ENCODE data around the gene TST. TPM values are rescaled to one million over a fixed set of nuclear protein-coding genes. Genes with fewer than 3 reads are reported as not detected.

The TST gene
- total and polyA plus RNA-seq, 7 donors: 29.1 to 1,038 (median 31.4) TPM

GRCh38 chr22:37060801-37061610, 41.8 kb upstream of the TST start:
- DNase-seq: no peak
- 80 to 85% methylated on average over 28 of the region's 28 CpGs for WGBS, 2 donors
- Histone ChIP-seq H3K9me3 (no peaks in the 10 kb centered on the region), H3K27ac (no peak overlapping the region), H3K27me3 (no peaks in the 10 kb centered on the region), H3K4me1 (no peaks in the 10 kb centered on the region), H3K4me3 (no peak overlapping the region), H3K36me3 (peaks cover 0 to 54% (median 24%) of the 10 kb centered on the region in 4 donors)
- intact Hi-C loops (cut with DNase I): no loop called here
- TF ChIP-seq, protein P1, sequence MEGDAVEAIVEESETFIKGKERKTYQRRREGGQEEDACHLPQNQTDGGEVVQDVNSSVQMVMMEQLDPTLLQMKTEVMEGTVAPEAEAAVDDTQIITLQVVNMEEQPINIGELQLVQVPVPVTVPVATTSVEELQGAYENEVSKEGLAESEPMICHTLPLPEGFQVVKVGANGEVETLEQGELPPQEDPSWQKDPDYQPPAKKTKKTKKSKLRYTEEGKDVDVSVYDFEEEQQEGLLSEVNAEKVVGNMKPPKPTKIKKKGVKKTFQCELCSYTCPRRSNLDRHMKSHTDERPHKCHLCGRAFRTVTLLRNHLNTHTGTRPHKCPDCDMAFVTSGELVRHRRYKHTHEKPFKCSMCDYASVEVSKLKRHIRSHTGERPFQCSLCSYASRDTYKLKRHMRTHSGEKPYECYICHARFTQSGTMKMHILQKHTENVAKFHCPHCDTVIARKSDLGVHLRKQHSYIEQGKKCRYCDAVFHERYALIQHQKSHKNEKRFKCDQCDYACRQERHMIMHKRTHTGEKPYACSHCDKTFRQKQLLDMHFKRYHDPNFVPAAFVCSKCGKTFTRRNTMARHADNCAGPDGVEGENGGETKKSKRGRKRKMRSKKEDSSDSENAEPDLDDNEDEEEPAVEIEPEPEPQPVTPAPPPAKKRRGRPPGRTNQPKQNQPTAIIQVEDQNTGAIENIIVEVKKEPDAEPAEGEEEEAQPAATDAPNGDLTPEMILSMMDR (IDR thresholded peaks at IDR 0.05): no peak
- TF ChIP-seq EP300 (IDR thresholded peaks at IDR 0.05) (no peak), POLR2AphosphoS5 (IDR thresholded peaks at IDR 0.05) (no peak), POLR2A (IDR thresholded peaks at IDR 0.05) (no peak)

GRCh38 chr22:37059876-37060449, 40.7 kb upstream of the TST start:
- peaks cover 0 to 64% (median 24%) of the 10 kb centered on the region in 4 donors for H3K36me3 ChIP-seq
- TF ChIP-seq, protein P1 (IDR thresholded peaks at IDR 0.05): no peak
- TF ChIP-seq POLR2AphosphoS5 (IDR thresholded peaks at IDR 0.05): no peak
- TF ChIP-seq POLR2A (IDR thresholded peaks at IDR 0.05): no peak
- TF ChIP-seq EP300 (IDR thresholded peaks at IDR 0.05): no peak
- H3K4me3 ChIP-seq: no peak overlapping the region
- 83 to 87% methylated on average over 9 of the region's 9 CpGs for WGBS, 2 donors
- no peak for DNase-seq
- H3K27ac ChIP-seq: no peak overlapping the region
- no peaks in the 10 kb centered on the region for H3K4me1 ChIP-seq
- intact Hi-C loops (cut with DNase I): loop anchor here (10.0 kb wide), 1 partner anchor 205 kb away; no protein-coding TSS in a partner anchor
- H3K27me3 ChIP-seq: no peaks in the 10 kb centered on the region
- H3K9me3 ChIP-seq: no peaks in the 10 kb centered on the region

GRCh38 chr22:37058917-37059701, 39.9 kb upstream of the TST start:
- Histone ChIP-seq H3K36me3 (peaks cover 0 to 69% (median 24%) of the 10 kb centered on the region in 4 donors), H3K9me3 (no peaks in the 10 kb centered on the region), H3K27me3 (no peaks in the 10 kb centered on the region), H3K4me3 (no peak overlapping the region), H3K27ac (no peak overlapping the region), H3K4me1 (no peaks in the 10 kb centered on the region)
- intact Hi-C loops (cut with DNase I): loop anchor here (10.0 kb wide), 1 partner anchor 204 kb away; no protein-coding TSS in a partner anchor
- no peak for DNase-seq
- no peak for TF ChIP-seq POLR2AphosphoS5 (IDR thresholded peaks at IDR 0.05)
- TF ChIP-seq POLR2A (IDR thresholded peaks at IDR 0.05): no peak
- TF ChIP-seq, protein P1 (IDR thresholded peaks at IDR 0.05): no peak
- no peak for TF ChIP-seq EP300 (IDR thresholded peaks at IDR 0.05)
- WGBS, 2 donors: 94% methylated on average over 28 of the region's 28 CpGs

DNA sequence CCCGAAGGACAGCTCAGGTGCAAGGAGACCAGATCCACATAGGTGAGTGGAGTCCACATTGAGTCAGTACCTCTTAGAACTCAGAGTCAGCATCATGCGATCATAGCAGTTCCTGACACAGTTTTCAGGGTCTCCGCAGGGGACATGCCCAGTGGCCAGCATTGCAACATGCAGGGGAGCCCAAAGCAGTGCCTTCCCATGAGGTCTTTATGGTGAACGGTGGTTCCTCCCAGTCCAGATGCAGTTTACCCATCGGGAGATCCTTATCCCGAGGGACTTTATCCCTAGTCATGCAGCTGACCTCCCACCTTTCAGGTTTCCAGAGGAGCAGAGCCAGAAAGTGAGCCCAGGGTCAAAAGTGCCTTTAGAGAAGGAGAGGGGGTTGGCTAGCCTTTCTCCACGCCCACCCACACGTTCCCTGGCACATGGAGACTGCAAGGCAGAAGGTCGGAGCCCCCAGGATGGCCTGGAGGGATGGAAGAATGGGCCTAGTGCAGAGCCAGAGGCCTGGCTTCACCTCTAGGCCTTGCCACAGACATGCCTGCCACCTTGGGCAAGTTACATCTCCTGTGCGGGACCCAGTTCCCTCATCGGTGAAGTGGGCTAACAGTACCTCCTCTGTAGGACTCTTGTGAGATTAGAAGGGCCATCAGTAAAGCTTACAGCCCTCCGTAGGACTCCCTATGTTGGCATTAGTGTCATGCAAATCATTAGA, 38.7 kb upstream of the TST start:
- H3K36me3 ChIP-seq: peaks cover 0 to 79% (median 27%) of the 10 kb centered on the region in 4 donors
- intact Hi-C loops (cut with DNase I): loop anchor here (10.0 kb wide), 1 partner anchor 203 kb away; no protein-coding TSS in a partner anchor

More for the DNA sequence above, 38.7 kb upstream of the TST start:
- H3K27ac ChIP-seq: no peak overlapping the region
- no peaks in the 10 kb centered on the region for H3K27me3 ChIP-seq
- no peaks in the 10 kb centered on the region for H3K9me3 ChIP-seq
- no peak overlapping the region for H3K4me3 ChIP-seq
- TF ChIP-seq POLR2A (IDR thresholded peaks at IDR 0.05) (no peak), POLR2AphosphoS5 (IDR thresholded peaks at IDR 0.05) (no peak), EP300 (IDR thresholded peaks at IDR 0.05) (no peak)
- TF ChIP-seq, protein P1 (IDR thresholded peaks at IDR 0.05): no peak
- no peak for DNase-seq
- H3K4me1 ChIP-seq: peaks cover 0 to 8% (median under 1%) of the 10 kb centered on the region in 4 donors
- WGBS, 2 donors: 91 to 94% methylated on average over 12 of the region's 12 CpGs
